ENCODE data around the gene U2AF1L4.
A peak's percentile ranks its signal among the peaks of the same experiment; 100 is the strongest.

U2AF1L4 gene

GRCh38 chr19:35740423-35741202, 4.6 kb downstream of the U2AF1L4 start:
- DNase-seq (ENCODE audit: low read depth) = peak; percentile 89

GRCh38 chr19:35740108-35740422, 5.2 kb downstream of the U2AF1L4 start:
- DNase-seq (ENCODE audit: low read depth) = no peak

DNA sequence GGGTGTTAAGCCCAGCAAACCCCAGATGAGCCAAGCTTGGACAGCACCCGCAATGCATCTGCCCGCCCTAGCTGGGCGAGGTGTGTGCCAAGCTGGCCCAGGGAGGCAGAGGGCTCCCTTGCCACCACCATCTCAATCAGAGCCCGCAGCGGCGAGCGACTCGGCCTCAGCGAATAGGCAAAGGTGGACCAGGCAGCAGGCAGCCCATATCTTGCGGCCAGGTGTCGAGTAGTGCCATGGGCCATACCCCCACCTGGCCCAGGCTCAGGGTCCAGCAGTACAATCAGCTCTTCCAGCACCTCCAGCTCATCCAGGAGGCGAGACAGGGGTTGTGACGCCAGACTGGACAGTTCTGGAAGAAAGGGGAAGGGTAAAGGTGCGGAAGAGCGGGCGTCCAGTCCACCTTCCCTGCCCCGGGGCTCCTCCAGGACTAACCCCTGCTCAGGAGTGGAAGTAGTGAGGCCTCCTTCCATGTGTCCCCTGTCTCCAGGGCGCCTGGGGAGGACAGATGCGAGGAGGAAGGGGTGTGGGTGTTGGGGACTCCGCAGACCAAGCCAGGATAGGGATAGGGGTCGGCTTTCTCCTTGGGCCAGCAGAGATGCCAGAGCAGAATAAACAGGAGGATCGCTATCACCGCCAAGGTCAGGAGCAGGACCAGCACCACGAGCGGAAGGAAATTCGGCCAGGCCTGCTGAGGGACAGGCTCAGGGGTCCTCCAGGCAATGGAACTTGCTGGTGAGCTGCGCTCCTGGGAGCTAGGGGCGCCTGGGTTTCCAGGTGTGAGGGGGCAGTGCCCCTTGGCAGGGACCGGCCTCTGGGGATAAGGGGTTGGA, 5.7 kb downstream of the U2AF1L4 start:
- no peak for DNase-seq (ENCODE audit: low read depth)

GRCh38 chr19:35738887-35739229, 6.4 kb downstream of the U2AF1L4 start:
- no peak for DNase-seq (ENCODE audit: low read depth)

- DNase-seq (ENCODE audit: low read depth) = no peak
Observed at GRCh38 chr19:35738021-35738886, 7.0 kb downstream of the U2AF1L4 start.

- no peak for DNase-seq (ENCODE audit: low read depth)
Observed at GRCh38 chr19:35736913-35737886, 8.0 kb downstream of the U2AF1L4 start.

- no peak for DNase-seq (ENCODE audit: low read depth)
Observed at GRCh38 chr19:35734889-35735288, 10.3 kb downstream of the U2AF1L4 start.

DNA sequence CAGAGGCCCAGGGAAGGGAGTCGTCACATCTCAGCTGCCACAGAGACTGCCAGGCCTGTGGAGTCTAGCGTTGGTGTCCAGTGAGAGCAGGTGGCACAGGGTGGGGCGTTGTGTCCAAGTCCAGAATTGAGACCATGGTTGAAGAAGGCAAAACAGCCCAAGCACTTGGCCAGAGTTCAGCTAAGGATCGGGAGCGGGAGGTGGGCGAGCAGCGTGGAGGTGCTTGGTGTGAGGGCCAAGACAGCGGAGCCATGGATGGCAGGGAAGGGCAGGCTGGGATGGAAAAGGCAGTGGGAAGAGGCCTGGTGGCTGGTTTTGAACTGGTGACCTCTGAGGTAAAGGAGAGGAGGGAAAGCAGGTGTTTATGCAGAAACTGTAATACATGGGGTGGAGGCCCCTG, 10.9 kb downstream of the U2AF1L4 start:
- DNase-seq (ENCODE audit: low read depth) = no peak

DNA sequence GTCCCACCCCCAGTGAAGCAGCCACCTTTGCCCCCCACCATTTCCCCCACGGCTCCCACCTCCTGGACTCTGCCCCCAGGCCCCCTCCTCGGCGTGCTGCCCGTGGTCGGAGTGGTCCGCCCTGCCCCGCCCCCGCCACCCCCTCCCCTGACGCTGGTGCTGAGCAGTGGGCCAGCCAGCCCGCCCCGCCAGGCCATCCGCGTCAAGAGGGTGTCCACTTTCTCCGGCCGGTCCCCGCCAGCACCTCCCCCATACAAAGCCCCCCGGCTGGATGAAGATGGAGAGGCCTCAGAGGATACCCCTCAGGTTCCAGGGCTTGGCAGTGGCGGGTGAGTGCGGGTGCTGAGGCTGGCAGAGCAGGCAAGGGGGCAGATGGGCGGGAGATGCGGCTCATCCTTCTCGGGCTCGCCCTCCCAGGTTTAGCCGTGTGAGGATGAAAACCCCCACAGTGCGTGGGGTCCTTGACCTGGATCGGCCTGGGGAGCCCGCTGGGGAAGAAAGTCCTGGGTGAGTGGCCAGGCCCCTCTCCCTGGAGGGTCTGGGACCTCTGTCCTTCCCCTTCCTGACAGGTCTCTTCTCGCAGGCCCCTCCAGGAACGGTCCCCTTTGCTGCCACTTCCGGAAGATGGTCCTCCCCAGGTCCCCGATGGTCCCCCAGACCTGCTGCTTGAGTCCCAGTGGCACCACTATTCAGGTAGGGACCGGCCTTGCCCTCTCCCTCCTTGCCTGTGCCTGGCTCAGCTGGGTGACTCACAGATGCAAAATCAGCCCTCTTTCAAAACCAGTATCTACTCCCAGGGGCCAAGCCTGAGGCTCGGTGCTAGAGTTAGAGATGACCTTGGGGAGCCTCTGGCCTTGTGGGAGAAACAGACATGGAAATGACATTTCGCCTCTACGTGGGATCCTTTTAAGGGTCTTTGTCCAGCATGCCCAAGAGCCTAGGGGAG, 11.8 kb downstream of the U2AF1L4 start:
- no peak for DNase-seq (ENCODE audit: low read depth)

GRCh38 chr19:35732540-35733179, 12.6 kb downstream of the U2AF1L4 start:
- no peak for DNase-seq (ENCODE audit: low read depth)

- DNase-seq (ENCODE audit: low read depth) = no peak
Observed at GRCh38 chr19:35731779-35732405, 13.3 kb downstream of the U2AF1L4 start.

DNA sequence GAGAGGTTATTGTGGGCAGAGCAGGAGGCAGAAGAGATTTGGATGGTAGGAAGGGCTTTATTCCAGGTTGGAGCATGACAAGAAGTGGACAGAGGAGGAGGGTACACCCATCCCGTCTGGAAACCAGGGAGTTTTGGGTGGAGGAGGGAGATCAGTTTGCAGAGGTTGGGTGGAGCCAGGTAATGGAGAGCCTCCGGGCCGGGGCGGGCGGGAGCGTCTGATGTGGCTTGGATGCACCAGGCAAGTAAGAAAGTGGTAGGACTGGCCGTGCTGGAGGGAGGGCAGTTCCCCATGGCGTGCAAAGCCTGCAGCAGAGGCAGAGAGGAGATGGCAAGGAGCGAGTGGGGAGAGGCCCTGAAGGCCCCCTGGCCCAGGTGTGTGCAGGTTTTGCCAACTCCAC, 13.9 kb downstream of the U2AF1L4 start:
- DNase-seq (ENCODE audit: low read depth) = no peak

DNA sequence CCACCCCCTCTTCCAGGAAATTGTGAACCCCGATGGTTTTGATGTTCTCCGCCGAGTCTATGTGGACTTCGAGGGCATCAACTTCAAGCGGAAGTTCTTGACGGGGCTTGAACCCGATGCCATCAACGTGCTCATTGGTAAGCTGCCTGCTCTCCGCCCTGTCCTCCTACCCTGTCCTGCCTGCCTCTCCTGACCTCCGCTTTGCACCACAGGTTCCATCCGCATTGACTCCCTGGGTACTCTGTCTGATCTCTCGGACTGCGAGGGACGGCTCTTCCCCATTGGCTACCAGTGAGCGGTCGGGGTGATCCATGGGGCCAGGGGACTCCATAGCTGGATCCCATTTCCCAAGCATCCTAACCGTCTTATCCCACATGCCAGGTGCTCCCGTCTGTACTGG, 14.9 kb downstream of the U2AF1L4 start:
- DNase-seq (ENCODE audit: low read depth) = no peak

GRCh38 chr19:35729763-35730162, 15.5 kb downstream of the U2AF1L4 start:
- DNase-seq (ENCODE audit: low read depth) = no peak

GRCh38 chr19:35729021-35729420, 16.2 kb downstream of the U2AF1L4 start:
- no peak for DNase-seq (ENCODE audit: low read depth)

GRCh38 chr19:35727956-35728706, 17.1 kb downstream of the U2AF1L4 start:
- DNase-seq (ENCODE audit: low read depth) = no peak

GRCh38 chr19:35727053-35727955, 17.9 kb downstream of the U2AF1L4 start:
- DNase-seq (ENCODE audit: low read depth) = no peak

Measured in CMK (cell line).